CD4-positive, alpha-beta T cell (primary cell): ENCODE results near the gene EVC2. TPM values are rescaled to one million over a fixed set of nuclear protein-coding genes. Genes with fewer than 3 reads are reported as not detected.

Source experiments
- ATAC-seq: fragments of 200-7000 bp; cut with Tn5 transposase; one replicate; pipeline ENCODE4 v1.10.0; 2022; ENCODE audit warnings: mild to moderate bottlenecking; ENCODE audit not compliant: poor library complexity
- CTCF ChIA-PET: fragments of 350-600 bp; sonication (Branson Sonifier 250); formaldehyde crosslinking; loops from one replicate; lab custom pipeline; 2021; ENCODE audit warnings: antibody characterized with exemption, inconsistent platforms; lab: Charles Lee
- POLR2A ChIA-PET: fragments of 350-600 bp; sonication (Branson Sonifier 250); formaldehyde crosslinking; loops from one replicate; lab custom pipeline; 2021; ENCODE audit warnings: antibody characterized with exemption, inconsistent platforms; lab: Charles Lee
- DNase-seq, 14 experiments: peaks; one replicate each; pipeline ENCODE4 v3.0.0-alpha.2; 2013 to 2020; ENCODE audit warnings: mixed read lengths in 2 of 14
- H3K27ac ChIP-seq, 2 donors: one replicate each; pipeline versions ENCODE4 v1.5.1 to v1.7.0; 2013; ENCODE audit warnings: low read length in 2 of 2, low read depth in 1 of 2, mild to moderate bottlenecking in 1 of 2
- H3K27me3 ChIP-seq, 2 experiments: 1 replicate in 1 of 2; 2 replicates in 1 of 2; pipeline versions ENCODE4 v1.6.1 to v1.7.0; 2013; ENCODE audit warnings: low read length in 2 of 2, control low read depth in 1 of 2, mild to moderate bottlenecking in 1 of 2, moderate library complexity in 1 of 2; ENCODE audit not compliant: insufficient read depth in 2 of 2, control insufficient read depth in 1 of 2
- H3K36me3 ChIP-seq: one replicate; pipeline ENCODE4 v1.6.1; 2013; ENCODE audit warnings: low read length, control low read depth; ENCODE audit not compliant: insufficient read depth
- H3K4me1 ChIP-seq: one replicate; pipeline ENCODE4 v1.6.1; 2013; ENCODE audit warnings: low read length, control low read depth; ENCODE audit not compliant: insufficient read depth
- H3K4me3 ChIP-seq: one replicate; pipeline ENCODE4 v1.5.1; 2013; ENCODE audit warnings: mild to moderate bottlenecking, low read length, moderate library complexity
- H3K9me3 ChIP-seq, 2 experiments: 1 replicate in 1 of 2; 2 replicates in 1 of 2; pipeline versions ENCODE4 v1.6.1 to v1.7.0; 2013; ENCODE audit warnings: low read length in 2 of 2, mild to moderate bottlenecking in 2 of 2, control low read depth in 1 of 2, moderate library complexity in 1 of 2; ENCODE audit not compliant: control insufficient read depth in 1 of 2, insufficient read depth in 1 of 2
- H3K27ac Mint-ChIP-seq: one replicate; pipeline ENCODE4 v1.8.0; 2020; ENCODE audit warnings: mixed read lengths
- H3K27me3 Mint-ChIP-seq: one replicate; pipeline ENCODE4 v1.8.0; 2021; ENCODE audit warnings: mixed read lengths
- H3K36me3 Mint-ChIP-seq: one replicate; pipeline ENCODE4 v1.8.0; 2021; ENCODE audit warnings: low read depth, mixed read lengths
- H3K4me1 Mint-ChIP-seq: one replicate; pipeline ENCODE4 v1.8.0; 2021; ENCODE audit warnings: low read depth, mixed read lengths
- H3K4me3 Mint-ChIP-seq: one replicate; pipeline ENCODE4 v1.8.0; 2020; ENCODE audit warnings: mild to moderate bottlenecking, mixed read lengths
- H3K9me3 Mint-ChIP-seq: one replicate; pipeline ENCODE4 v1.8.0; 2020; ENCODE audit warnings: mixed read lengths
- CTCF ChIP-seq: fragments of 200-600 bp; IDR thresholded peaks from one replicate; pipeline ENCODE4 v1.8.0; 2022; ENCODE audit warnings: antibody characterized with exemption, mild to moderate bottlenecking
- intact Hi-C, 2 experiments: fragments of 100-400 bp; cut with DNase I in 1 of 2; cut with micrococcal nuclease in 1 of 2; formaldehyde crosslinking; loops; one replicate each; pipeline versions ENCODE4 v1.15.1 to v1.9.0; 2023 to 2025; cut with DNase I, micrococcal nuclease
- total RNA-seq, 174 experiments: library from RNA in 2 of 174; stranded (reverse) in 2 of 174; gene quantifications; one replicate each; pipeline ENCODE4 v1.2.3 and lab custom pipeline; 2021 to 2026

The EVC2 gene
- total RNA-seq, 2 experiments from 2014 or later = 1.1 to 1.3 TPM

GRCh38 chr4:5632571-5632970 is 75.8 kb downstream of the EVC2 start:
- DNase-seq (no peak), ATAC-seq (no peak)
- ChIA-PET POLR2A (no interaction called here), CTCF (no interaction called here)
- H3K9me3 ChIP-seq = peaks cover 0 to 5% of the 10 kb centered on the region in 2 experiments
- Mint-ChIP-seq H3K27me3 (no peaks in the 10 kb centered on the region), H3K27ac (no peak overlapping the region), H3K4me3 (no peak overlapping the region), H3K36me3 (no peaks in the 10 kb centered on the region), H3K4me1 (no peaks in the 10 kb centered on the region), H3K9me3 (no peaks in the 10 kb centered on the region)
- H3K4me1 ChIP-seq = no peaks in the 10 kb centered on the region
- H3K4me3 ChIP-seq = no peak overlapping the region
- intact Hi-C loops = no loop called here
- H3K27ac ChIP-seq = no peak overlapping the region
- no peaks in the 10 kb centered on the region for H3K27me3 ChIP-seq
- no peak for TF ChIP-seq CTCF
- H3K36me3 ChIP-seq = no peaks in the 10 kb centered on the region

DNA sequence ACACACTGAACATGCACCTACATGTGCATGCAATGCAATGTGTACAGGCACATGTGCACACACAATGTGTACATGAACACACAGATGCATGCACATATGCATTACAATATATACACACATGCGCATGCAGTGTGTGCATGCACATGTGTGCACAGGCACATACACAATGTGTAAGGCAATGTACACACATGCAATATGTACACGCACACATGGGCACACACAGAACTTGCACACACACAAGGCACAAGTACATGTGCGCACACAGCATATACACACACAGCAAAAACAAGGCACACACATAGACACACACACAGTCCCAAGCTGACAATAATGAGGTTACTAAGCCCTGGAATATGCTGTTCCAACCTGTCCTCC is 76.3 kb downstream of the EVC2 start:
- Mint-ChIP-seq H3K9me3 (no peaks in the 10 kb centered on the region), H3K27ac (no peak overlapping the region), H3K36me3 (no peaks in the 10 kb centered on the region), H3K4me3 (no peak overlapping the region), H3K4me1 (no peaks in the 10 kb centered on the region), H3K27me3 (no peaks in the 10 kb centered on the region)
- Histone ChIP-seq H3K36me3 (no peaks in the 10 kb centered on the region), H3K9me3 (peaks cover 0 to 5% of the 10 kb centered on the region in 2 experiments), H3K4me1 (no peaks in the 10 kb centered on the region), H3K27ac (no peak overlapping the region), H3K4me3 (no peak overlapping the region), H3K27me3 (no peaks in the 10 kb centered on the region)
- DNase-seq = no peak
- no peak for ATAC-seq
- no peak for TF ChIP-seq CTCF
- ChIA-PET CTCF (no interaction called here), POLR2A (no interaction called here)
- intact Hi-C loops = no loop called here

DNA sequence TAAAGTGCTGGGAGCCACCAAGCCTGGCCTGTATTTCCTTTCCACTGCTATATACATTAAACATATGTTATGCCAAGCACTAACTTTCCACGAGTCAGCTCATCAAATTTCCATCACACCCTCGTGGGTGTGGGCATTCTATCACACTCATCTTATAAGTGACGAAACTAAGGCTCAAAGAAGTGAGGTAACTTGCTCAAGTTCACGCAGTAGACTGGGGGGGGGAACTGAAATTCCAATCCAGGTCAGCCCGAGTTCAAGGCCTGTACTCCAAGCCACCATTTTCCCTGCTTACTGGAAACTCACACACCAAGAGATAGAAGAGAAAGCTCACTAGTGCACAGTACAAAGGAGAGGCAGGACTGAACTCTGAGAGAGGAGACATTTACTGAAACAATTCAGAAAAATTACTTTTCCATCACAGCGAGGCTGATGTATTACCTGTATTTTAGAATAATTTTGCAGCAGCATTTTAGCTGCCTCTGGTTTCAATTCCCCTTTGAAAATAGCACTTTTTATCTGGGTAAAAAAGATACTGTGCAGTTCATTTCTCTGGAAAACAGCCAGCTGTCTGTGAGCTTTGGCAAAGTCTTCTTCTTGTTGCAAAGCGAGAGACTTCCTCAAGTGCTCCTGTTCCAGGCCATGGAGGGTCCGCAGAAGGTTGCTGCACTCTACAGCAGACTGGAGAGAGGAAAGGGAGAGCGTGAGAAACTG is 76.8 kb downstream of the EVC2 start:
- POLR2A ChIA-PET = no interaction called here
- no peak overlapping the region for H3K4me3 Mint-ChIP-seq
- Histone ChIP-seq H3K36me3 (no peaks in the 10 kb centered on the region), H3K9me3 (peaks cover 0 to 5% of the 10 kb centered on the region in 2 experiments), H3K27ac (no peak overlapping the region), H3K27me3 (no peaks in the 10 kb centered on the region), H3K4me3 (no peak overlapping the region), H3K4me1 (no peaks in the 10 kb centered on the region)
- TF ChIP-seq CTCF = no peak
- no peaks in the 10 kb centered on the region for H3K36me3 Mint-ChIP-seq
- intact Hi-C loops = no loop called here
- no peaks in the 10 kb centered on the region for H3K9me3 Mint-ChIP-seq
- no peaks in the 10 kb centered on the region for H3K4me1 Mint-ChIP-seq
- DNase-seq (no peak), ATAC-seq (no peak)
- CTCF ChIA-PET = no interaction called here
- no peaks in the 10 kb centered on the region for H3K27me3 Mint-ChIP-seq
- no peak overlapping the region for H3K27ac Mint-ChIP-seq
